ENCODE measurements around the gene SEC14L2.
A peak's percentile ranks its signal among the peaks of the same experiment; 100 is the strongest.

Gene SEC14L2

DNA sequence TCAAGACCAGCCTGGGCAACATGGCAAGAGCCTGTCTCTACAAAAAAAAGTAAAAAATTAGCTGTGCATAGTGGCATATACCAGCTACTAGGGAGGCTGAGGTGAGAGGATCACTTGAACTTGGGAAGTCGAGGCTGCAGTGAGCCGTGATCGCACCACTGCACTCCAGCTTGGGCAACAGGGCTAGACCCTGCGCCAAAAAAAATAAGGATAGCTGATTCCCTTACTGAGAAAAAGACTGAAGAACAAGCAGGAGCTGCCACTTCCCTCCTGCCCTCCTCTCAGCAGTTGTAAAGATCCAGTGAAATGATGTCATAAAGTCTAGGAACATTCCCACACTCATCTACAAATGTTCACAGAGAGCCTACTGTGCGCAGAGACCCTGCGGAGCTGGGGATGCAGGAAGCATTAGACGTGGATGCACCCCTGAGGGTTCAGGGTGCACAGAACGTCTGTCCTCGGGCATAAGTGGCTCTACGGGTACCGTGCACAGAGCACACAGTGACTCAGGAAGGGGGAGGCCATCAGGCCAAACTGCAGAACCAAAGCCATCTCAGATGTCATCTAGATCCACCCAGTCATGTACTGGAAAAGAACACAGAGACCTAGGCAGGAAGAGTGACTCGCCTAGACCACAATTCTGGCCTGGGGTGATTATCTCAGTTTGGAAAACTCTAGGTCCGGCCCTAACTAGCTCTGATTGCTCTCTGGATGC is 11.7 kb downstream of the SEC14L2 start:
- DNase-seq: no peak

DNA sequence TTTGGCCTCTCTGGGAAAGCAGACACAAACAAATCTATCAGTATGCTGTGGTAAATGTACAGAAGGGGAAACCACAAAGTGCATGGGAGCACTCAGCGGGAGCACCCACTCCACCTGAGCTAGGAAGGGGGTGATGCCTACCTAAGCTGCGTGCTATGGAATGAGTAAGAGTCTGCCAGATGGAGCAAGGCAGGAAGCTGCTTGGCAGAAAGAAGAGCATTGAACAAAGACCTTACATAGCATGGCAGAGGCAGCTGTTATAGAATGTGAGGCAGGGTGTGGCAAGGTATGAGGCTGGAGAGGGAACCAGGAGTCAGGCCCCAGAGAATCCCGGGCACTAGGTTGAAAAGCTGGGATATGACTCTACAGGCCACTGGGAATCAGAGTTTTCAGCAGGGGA is 15.0 kb downstream of the SEC14L2 start:
- DNase-seq: no peak

DNA sequence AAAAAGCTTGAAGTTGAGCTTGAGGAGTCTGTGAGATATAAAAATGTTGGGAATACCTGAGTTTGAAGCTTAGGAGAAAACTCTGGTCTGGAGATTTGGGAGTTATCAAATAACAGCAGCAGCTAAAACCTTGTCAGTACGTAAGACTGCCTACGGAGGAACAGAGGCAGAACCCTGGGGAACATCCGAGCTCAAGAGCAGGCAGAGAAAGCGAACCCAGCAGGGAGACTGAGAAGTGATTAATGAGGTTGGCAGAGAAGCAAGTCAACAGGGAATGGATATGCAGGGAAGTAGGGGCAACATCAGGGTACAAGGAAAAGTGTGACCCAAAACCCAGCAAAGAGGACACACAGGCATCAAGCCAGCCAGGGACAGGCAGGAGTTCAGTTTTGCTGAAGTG is 16.2 kb downstream of the SEC14L2 start:
- no peak for DNase-seq

DNA sequence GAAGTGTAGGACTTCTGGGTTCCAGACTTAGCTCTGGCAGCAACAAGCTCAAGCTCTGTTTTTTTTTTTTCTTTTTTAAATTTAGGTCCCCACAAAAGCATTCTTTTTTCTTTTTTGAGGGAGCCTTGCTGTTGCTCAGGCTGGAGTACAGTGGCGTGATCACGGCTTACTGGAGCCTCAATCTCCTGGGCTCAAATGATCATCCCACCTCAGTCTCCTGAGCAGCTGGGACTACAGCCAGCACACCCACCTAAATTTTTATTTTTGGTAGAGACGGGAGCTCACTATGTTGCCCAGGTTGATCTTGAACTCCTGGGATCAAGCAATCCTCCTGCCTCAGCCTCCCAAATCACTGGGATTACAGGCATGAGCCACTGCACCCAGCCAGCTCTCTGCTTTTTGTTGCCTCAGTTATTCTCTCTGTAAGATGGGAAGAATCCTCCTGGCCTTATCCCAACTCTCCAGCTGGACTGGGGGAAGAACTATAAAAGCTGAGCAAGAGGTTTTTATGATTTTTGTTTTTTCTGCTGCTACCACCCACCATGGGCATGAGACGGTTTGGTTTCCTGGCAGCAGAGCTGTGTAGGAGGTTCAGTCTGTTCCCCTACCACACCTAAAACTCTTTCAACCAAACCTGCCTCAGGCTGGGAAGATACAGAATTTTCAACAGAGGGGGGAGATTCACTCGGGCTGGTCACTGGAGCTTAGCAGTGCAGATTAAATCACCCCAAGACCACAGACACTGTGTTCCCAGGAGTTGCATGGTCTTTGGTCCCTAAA is 17.1 kb downstream of the SEC14L2 start:
- DNase-seq: no peak

DNA sequence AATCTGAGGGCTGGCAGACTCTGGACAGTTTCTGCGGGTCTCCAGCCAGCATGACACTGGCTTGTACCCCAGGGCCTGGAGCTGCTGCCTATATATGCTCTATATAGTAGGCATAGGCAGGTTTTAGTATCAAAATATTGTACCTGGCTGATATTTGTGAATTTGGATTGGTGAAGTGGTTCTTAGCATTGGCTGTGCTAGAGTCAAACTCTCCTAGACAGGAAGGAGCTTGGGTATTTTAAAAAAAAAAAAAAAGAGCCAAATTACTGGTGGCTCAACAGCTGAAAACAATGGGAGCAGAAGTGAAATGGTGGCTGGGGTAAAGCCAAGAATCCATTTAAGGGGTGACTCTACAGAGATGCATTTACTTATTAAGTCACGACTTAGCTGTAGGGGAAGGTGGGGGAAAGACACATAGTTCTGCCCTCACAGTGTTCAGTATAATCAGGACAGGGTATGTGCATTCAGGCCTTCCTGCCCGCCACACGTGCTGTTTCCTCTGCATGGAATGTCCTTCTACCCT is 17.8 kb downstream of the SEC14L2 start:
- no peak for DNase-seq

DNA sequence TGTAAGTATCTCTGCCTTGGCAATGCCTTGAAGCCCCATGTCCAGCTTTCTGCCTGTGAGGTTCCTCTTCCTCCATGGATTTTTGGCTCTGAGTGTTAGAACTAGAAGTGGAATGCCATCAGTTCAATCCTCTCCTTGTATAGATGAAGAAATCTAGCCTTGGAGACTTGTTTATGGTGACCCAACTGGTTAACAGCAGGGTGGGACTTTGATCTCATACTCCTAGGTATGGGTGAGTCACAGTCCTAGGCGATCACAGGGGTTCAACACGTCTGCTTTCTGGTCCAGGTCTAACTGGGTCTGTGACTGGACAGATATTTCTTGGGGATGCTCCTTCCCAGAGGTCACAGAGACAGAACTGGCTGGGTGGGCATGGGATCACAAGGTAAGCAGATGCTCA is 19.6 kb downstream of the SEC14L2 start:
- DNase-seq: no peak

DNA sequence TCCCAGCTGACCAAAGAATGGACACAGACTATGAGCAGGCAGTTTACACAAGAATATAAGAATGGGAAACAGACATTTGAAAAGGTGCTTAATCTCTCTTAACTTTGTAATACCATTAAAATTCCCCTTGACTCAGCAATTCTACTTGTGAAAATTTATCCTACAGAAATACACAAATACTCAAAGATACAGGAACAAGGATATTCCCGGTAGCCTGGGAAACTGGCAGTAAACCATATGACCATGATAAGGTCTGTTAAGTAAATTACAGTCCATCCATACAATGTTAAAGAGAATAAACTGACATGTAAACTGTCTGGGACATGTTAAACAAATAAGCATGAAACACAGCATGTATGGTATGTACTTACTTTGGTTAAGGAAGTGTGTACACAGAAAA is 20.0 kb downstream of the SEC14L2 start:
- no peak for DNase-seq

DNA sequence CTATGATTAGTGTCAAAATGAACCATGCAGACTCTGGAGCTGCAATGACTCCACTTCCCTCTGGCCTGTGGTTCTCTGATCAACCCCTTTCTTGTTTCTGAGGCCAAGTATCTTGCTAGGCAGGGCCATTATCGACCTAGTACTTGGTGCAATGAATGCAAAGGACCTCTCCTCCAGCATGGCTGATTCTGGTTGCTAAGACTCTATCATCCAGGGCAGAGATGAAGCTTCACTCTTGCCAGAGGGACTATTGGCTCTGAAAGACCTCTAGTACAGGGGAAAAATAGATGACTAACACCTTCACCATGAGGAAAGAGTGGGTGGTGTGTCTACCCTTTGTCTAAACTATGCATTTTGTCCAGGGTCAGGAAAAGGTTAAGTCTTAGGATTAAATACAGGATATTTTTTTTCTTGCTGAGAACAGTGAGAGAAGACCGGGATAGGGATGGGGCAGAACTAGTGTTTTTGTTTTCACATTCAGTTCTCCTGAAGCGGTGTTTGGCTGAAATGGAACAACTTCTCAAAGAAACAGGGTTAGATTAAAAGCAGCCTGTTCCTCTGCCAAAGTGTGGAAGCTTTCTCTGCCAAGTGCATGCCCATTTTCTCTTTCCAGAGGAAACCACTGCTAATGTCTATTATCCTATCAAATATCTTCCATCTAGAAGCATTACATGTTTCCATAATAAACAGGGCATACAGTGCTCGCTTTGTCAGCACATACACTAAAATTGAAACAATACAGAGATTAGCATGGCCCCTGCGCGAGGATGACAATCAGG is 23.7 kb downstream of the SEC14L2 start:
- no peak for DNase-seq

DNA sequence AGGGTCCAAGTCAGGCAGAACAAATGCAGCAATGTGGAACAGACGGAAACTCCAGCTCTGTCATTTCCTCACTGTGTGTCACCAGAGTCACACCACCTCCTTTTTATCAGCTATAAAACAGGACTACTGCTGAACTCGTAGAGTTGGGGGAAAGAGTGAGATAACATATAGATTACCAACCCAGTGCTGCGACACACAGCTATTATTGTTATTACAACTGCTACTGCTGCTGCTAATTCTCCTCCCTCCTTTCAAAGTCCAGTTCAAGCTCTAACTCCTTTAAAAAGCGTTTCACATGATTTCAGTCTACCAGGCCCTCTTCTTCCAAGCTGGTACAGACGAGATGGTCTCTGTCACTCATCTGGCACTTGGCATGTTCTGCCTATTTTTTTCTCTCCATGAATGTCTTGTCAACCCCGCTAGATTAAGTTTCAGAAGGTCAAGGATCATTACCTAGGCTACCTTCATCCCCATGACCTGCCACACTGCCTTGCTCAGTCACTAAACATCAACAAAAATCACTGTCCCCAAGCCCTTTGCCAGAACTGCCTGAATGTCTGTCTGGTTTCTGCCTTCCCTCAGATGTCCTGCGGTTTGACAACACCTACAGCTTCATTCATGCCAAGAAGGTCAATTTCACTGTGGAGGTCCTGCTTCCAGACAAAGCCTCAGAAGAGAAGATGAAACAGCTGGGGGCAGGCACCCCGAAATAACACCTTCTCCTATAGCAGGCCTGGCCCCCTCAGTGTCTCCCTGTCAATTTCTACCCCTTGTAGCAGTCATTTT is 25.1 kb downstream of the SEC14L2 start:
- DNase-seq: no peak

DNA sequence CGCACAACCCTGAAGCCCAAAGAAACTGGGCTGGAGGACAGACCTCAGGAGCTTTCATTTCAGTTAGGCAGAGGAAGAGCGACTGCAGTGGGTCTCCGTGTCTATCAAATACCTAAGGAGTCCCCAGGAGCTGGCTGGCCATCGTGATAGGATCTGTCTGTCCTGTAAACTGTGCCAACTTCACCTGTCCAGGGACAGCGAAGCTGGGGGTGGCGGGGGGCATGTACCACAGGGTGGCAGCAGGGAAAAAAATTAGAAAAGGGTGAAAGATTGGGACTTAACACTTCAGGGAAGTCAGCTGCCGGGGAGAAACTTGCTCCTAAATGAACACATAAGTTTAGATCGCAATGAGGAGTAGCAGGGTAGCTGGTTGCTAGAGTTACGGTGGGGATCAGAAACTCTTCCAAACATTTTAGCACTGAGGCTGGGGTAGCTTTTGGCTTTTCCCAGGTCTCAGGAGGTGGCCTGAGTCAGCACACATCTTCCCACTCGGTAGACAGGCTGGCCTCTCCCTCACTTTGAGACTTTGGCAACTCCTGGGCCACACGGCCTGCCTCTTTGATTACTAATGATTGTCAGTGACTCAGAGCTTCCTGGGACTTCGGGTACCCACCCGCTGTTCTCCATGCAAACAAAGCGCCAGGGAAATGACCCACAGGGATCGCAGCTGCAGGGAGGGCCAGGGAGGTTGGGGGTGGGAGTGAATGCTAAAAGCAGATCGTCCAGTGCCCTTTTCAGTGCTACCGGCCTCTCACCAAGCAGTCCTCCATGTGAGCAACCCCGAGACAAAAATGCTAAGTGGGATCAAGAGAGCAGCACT is 25.9 kb downstream of the SEC14L2 start:
- no peak for DNase-seq

DNA sequence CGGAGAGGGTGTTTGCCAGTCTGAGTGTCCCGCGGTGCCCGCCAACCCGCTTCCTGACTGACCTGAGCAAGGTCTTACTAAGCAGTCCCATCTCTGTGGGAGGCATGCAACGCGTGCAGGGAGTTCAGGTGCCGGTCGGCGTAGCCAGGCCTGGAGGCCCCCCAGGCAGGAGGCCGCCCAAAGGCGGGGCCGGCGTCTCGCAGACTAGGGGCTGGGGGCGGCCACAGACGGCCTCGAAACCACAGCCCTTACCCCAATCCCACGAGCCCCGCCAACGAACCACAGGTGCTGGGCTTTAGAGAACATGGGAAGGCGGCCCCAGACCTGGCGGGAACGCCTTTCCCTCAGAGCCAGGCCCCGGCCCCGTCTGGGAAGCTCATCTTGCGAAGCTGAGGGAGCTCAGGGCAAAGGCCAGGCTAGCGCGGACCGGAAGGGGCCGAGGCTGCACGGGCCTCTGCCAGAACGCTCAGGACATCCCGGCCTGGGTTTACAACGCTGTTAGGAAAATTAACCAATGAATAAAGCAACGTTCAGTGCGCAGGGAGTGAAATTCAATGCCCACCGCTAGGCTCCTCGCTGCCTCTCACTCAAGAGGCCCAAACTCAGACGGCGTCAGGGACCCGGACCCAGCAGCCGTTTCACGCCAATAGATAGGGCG is 26.6 kb downstream of the SEC14L2 start:
- DNase-seq: peak; percentile 24

DNA sequence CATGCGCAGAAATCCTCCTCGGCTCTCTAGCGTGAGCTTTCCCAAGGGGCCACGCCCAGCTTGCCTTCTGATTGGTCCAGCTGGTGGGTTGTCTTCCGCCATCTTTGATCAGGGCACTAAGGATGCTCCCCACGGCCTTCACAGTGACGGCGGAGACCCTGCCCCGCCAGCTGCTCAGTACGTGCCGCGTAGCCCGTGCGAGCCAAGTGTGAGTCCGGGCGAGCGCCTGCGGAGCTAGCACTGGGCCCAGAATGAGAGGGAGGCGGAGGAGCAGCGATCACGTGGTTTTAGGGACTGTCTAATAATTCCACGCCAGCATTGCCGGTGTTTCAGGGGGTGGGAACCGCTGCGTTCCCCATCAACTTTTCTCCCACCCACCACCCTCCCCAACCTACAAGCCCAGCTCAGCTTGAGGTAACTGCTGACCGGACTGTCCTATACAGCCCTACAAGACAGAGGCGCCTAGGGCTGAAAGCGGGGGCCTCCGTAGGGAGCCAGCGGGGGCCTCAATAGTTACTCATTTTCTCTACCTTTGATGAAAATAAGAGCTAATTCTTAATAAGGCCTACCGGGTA is 27.2 kb downstream of the SEC14L2 start:
- DNase-seq: peak; percentile 94

DNA sequence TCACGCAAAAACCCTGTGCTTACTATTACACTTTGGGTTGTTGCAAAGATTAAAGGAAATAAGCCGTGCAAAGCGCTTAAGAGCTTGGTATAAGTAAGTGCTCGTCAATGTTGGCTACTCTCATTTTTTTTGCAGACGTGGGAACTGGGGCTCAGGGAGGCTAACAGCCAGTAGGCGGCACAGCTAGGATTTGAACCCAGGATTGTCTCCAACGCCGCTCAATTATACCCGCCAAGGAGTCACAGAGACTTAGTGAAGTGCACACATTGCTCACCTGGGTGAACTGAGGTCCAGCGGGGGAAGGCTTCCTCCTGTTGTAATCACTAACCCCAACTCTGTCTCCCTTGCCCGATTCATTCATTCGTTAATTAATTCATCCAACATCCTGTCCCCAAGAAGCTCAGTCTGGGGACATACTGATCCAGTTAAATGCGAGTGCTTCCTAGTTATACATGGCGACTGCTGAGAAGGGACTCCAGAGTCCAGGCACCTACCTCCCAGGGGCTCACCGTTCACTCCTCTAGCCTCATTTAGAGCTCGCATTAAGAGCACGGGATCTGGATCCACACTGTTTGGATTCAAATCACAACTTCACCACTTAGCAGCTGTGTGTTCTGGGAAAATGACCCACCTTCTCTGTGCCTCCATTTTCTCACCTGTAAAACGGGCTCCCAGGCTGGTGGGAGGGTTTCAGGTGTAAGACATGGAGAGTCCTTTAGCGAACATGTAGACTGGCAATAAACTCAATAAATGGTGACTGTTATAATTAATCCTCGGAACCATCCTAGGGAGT is 27.9 kb downstream of the SEC14L2 start:
- no peak for DNase-seq

DNA sequence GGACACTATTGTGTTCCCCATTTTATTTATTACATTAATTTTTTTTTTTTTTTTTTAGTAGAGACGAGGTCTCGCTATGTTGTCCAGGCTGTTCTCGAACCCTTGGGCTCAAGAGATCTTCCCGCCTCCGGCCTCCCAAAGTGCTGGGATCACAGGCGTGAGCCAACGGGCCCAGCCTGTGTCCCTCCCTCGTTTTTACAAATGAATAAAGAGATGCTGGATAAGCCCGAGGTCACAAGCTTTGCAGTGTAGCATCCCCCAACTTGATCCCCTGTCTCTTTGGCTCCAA is 28.5 kb downstream of the SEC14L2 start:
- DNase-seq: no peak

DNA sequence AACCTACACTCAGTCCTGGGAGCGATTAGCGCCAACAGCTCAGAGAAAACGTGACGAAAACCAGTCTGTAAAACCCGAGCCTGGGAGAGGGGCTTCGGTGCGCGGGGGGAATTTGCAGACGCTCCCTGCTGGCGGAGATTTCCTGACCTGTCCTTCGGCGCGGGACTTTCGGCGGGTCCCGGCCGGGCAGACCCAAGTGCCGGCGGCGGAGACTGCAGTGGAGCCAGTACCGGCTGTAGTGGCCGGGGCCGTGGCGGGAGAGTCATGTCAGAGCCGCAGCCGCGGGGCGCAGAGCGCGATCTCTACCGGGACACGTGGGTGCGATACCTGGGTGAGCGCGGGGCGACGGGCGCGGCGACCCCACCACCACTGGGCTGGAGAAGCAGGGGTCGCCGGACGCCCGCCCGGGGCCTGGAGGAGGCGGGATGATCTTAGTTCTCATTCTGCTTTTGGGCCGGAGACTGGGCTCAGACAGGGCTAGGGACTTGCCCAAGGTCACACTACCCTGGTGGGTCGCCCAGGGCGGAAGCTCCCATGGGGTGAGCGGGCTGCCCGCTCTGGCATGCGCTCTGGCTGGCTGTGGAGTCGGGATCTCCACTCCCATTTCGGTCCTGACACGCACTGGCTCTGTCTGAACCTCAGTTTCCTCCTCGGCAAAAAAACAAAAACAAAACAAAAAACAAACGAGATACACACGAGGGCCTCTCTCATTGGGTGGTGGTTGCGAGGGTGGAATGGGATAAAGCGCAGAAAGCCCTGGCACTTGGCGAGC is 29.0 kb downstream of the SEC14L2 start, which contains the start of gene MTFP1:
MTFP1 (plus strand) TSS at position 153 of the 772 bp plus-strand sequence; CDS start at position 265, 112 bp downstream.
- DNase-seq: peak; percentile 37

DNA sequence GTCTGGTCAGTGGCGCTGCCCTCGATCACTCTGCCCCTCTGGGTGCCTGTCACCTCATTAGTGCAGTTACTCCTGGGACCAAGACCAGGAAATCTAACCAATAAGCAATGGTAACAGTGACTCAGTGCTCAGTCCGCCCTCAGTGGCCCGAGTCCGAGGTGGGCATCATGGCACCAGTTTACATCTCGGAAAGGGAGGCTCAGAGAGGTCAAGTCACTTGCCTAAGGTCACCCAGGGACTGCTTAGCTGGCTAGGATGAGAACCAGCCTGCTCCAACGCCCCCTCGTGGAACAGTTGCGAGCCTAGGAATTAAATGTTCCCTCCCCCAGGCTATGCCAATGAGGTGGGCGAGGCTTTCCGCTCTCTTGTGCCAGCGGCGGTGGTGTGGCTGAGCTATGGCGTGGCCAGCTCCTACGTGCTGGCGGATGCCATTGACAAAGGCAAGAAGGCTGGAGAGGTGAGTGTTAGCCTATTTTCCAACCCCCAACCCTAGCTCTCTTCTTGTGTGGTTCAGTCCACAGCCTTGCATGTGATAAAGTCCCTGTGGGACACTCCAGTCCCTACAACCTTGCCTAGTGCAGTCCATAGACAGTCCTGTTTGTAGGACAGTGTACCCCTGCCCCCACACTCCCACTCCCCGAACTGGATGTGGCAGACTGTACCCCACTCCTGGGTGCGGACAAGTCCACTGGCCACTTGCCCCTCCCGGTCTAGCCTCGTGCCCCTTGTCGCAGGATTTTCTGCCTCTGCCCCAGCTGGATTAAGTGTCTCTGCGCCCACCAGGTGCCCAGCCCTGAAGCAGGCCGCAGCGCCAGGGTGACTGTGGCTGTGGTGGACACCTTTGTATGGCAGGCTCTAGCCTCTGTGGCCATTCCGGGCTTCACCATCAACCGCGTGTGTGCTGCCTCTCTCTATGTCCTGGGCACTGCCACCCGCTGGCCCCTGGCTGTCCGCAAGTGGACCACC is 29.9 kb downstream of the SEC14L2 start:
- peak; percentile 85 for DNase-seq

DNA sequence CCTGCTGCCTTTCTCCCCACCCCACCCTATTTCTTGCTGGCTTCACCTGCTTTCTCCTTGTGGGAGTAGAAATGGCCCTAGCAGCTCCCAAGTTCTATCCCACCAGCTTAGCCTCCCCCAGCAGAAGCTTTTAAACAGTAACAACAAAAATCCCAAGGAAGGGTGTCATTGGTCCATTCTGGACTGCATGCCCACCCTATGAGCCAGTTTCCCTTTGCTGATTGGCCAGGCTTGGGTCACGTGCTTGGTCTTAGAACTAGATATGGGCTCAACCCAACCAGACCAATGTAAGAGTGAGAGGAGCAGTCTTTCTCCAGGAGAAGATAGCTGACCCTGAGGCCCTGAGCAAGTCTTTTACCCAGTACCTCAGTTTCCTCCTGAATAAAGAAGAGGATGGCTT is 31.1 kb downstream of the SEC14L2 start:
- DNase-seq: no peak

DNA sequence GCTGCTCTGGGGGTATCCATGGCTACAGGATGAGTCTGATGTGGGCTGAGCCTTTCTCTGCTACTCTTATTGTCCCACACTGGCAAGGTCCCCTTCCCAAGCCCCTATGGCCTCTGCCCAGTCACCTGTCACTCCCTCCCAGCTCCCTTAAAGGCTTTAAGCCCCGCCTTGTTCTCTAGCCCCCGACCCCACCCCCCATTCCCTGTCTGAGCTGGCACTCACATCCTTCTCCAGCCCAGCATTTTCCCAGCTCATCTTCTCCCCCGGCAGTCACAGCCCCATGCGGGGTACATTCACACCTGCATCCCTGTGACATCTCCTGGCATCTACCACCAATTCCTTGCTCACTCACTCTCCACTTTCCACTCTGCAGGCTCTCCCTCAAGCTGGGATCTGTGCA is 33.1 kb downstream of the SEC14L2 start:
- no peak for DNase-seq
